GM18498 (cell line): ENCODE measurements around the gene PHF12.

Source experiments
- ATAC-seq: cut with Tn5 transposase; IDR thresholded peaks from one replicate; pipeline ENCODE4 v1.9.1; 2021; ENCODE audit warnings: mild to moderate bottlenecking, moderate library complexity; ENCODE audit not compliant: unreplicated experiment

Gene PHF12

DNA sequence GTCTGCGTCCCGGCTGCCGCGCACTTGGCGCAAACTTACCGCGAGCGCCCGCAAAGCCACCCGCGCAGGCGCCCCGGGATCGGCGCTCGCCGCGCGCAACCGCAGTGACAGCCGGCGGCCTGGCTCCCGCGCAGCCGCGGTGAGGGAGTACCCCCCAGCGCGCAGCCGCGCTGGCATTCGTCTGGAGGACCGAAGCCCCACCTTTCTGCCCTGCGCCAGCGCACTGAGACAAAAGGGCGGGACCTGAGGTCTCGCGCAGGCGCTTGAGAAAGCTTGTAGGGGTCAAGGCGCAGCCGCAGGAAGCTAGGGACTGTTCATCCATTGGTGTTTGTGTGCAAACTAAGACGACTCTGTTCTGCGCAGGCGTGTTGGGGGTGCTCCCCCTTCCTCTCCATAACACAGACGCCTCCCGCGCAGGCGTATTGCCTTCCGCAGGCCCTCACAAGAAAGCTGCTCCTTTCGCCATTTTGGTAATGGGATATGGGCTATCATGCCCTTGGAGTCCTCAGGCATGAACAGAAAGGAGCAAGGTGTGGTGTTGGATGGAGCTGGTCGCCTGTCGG, at the start of gene PHF12:
PHF12 (minus strand) TSS at position 91 of the 563 bp plus-strand sequence. CDS start 558 bp downstream, outside the sequence.
- ATAC-seq: peak; percentile 63

GRCh38 chr17:29000973-29001372, 49.7 kb upstream of the PHF12 start:
- no peak for ATAC-seq

GRCh38 chr17:28999206-28999605, 47.9 kb upstream of the PHF12 start:
- no peak for ATAC-seq

- no peak for ATAC-seq
Observed at GRCh38 chr17:28997806-28998205, 46.5 kb upstream of the PHF12 start.

- ATAC-seq: no peak
Observed at GRCh38 chr17:28996554-28997096, 45.3 kb upstream of the PHF12 start.

DNA sequence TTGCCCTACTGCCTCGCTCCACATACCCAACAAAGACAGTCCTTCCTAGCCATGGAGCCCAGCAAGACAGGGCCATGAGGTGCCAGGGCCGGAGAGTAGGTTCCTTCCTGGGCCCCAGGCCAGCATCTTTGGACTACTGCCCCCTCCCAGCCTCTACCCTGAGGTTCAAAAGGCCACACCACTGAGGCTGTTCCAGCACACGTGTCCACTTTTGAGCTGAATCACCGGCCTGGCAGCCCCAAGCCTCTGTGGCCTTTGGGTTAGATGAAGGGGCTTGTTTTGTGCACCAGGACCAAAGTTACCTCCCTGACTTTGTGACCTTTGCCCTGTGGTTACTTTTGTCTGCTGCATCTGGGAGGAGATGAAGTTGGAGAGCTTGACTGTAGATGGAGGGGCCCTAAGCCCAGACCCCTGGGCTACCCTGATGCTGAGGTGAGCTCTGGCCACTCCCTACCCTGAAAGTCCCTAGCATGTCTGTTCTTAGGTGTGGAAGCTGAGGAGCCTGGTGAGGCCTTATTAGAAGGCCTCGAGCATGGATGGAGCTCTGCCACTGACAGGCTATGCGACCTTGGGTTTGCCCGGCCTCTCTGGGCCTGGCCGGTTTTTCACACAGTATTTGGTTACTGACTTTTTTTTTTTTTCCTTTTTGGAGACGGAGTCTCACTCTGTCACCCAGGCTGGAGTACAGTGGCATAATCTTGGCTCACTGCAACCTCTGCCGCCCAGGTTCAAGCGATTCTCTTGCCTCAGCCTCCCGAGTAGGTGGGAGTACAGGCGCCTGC, 42.5 kb upstream of the PHF12 start:
- ATAC-seq: no peak

DNA sequence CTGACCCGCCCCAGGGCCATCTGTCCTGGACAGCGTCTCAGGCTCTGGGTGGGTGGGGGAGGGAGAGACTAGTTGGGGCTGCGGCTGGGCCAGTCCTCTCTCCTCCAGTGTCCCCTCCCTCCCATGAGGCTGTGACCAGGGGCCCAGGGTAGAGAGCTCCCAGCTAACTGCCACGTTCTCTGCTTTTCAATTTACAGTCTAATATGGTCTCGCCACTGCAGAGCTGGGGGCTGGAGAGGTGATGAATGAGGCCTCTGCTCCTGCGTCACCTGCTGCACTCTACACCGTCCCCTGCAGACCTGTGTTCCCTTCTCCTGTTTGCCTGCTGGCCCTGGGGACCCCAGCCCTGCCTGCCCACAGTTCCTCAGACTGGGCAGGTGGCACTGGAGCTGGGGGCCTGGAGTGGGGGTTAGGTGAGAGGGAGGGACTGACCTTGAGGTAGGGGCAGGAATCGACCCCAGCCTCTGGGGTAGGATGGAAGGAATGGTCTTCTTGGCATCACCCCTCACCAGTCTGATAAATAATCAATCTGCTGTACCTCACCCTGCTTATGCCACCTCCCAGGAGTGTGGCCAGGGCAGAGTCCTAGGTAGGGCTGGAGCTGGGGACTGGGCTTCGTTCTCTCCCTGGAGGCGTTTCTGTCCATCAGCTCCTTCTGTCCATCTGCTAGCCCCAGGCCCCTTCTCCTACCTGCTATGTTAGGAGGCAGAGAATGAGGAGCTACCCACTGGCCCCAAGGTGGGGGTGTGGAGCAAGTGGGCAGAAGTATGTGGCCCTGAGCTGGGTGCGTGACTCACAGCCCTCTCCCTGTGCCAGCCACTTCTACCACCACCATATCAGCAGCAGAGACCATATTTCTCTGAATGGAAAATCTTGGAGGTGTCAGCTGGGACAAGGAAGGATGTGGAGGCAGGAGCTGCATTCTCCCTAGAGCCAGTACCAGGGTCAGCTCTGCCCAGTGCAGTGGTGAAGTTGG, 41.6 kb upstream of the PHF12 start:
- ATAC-seq: no peak

GRCh38 chr17:28992185-28992584, 40.9 kb upstream of the PHF12 start:
- no peak for ATAC-seq

- no peak for ATAC-seq
Observed at GRCh38 chr17:28991779-28992178, 40.5 kb upstream of the PHF12 start.

- ATAC-seq: no peak
Observed at GRCh38 chr17:28989028-28989427, 37.7 kb upstream of the PHF12 start.

DNA sequence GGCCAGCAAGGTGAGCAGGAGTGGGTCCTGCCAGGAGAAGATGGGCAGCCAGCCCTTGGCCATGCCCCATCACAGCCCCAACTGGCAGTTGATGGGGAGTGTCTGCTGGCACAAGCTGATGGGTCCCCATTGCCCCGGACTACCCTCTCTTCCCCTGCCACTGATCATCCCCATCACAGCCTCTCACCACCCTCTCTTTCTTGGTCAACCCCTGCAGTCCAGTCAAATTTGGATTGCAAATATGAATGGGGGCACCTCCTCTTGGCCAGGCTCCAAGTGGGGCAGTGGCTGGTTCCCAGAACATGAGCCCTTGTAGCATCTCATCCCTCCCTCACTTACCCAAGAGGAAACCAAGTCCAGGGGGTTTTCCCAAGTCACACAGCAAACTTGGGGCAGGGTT, 37.2 kb upstream of the PHF12 start:
- no peak for ATAC-seq

DNA sequence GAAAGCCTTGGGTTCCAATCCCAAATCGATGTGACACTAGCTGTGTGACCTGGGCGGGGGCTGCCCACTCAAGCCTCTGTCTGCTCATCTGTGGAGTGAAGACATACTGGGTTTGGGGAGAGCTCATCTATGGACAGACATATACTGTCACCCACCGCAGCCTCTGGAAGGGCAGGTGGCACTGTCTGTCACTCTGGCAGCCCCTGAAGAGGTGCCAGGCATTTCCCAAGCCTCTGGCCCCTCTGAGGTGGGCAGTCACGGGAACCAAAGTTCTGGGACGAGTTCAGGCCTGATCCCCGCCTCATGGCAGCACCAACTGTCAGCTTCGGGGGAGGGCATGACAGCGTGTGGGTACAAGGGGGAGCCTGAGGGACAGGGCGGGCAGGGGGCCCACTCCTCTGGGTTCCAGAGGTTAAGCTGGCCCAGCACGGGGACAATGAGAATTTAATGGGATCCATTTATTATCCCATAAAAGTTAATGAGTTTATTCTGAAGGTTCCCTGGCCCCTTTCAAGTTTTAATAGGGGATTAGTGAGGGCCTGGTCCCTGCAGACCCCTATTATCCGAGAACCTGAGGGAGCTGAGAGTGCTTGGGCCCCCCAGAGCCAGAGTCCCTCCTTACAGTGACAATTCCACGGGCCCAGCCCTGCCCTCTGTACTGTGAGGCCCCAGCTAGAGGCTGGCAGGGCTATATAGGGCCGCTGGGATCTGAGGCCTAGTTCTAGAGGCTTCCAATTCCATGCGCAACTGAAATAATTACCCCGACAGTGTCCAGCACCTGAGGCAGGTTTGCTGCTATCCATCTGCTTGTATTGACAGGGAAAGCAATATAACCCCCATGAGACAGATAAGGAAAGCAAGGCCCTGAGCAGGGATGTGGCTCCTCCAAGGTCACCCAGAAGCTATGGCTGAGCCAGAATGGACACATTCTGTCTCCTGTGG, 35.7 kb upstream of the PHF12 start:
- no peak for ATAC-seq

DNA sequence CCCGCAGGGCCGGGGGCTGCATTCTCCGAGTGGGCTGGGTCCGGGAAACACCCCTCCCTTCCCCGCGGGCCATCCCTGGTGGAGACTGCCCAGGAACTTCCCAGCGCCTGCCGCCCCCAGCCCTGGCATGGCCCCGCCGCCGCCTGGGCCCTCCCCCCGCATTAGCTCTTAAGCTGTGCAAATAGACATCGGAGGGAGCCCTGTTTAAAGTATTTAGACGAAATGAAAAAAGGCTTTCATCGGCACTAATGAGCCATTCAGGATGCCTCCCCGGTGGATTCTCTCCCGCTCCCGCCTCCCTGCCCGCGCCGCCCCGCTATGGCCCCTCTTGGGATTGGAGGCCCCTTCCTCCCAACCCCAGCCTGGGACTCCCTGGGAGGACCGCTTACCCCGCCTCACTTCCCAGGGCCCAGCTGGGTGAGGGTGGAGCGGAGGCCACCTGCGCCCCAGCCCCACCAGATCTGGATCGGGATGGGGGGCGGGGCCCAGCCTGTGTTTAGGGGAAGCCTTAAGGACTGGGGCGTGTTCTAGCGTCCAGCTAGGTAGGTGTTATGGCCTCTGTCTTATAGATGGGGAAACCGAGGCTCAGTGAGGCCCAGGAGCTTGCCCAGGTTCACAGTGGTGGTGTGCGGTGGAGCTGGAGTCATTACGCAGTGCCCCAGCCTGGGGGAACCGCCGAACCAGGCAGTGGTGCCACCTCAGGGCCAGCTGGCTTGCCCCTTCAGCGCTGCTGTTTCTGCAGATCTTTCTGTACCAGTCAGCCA, 34.8 kb upstream of the PHF12 start:
- no peak for ATAC-seq

DNA sequence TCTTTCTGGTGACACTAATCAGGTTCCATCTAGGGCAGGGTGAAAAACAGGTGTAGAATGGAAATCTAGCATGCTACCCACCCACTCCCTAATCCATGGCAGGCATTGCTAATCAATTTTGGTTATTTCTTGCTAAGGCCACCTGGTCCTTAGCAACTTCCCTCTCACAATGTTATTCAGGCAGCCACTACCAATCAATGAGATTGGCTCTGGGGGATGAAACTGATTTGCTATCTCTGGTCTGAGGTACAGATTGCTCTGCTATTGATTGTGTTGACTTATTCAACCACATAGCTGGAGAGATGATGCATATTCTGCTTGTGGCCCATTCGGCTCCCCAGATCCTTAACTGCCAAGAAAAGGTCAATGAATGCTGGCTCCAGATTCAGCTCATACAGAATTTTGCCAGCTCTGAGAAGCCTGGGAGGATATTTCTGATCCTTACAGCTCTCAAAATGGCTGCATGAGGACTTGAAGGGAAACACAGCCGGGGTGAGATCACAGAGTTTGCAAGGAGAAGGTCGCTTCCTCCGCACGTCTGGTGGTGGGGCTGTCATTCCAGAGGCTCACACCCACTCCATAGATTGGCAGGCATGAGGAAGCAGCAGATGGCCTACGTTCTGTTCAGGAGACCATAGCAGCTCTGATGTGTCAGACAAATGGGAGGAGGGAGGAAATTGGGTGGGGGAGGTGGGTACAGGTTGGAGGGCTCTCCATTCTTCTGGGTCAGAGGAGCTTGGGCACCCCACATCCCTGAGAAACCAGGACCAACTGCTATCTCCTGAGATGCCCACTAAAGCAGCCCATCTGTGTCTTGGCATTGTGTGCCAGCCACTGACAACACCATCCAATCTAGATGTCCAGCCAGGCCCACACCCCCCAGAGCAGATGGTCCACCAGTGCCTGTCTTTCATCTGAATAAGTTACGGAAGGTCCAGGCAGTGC, 32.2 kb upstream of the PHF12 start:
- no peak for ATAC-seq

GRCh38 chr17:28982131-28982793, 30.9 kb upstream of the PHF12 start:
- ATAC-seq: peak; percentile 73

GRCh38 chr17:28978356-28978964, 27.1 kb upstream of the PHF12 start:
- ATAC-seq: no peak

- no peak for ATAC-seq
Observed at GRCh38 chr17:28977659-28978355, 26.5 kb upstream of the PHF12 start.
